NCI-H526 treated with DMSO at 0.1 percent for 48 hours (cell line): ENCODE data around the gene RND1.

Source experiments
- DNase-seq: peaks from one replicate; lab custom pipeline; 2025; lab: John Stamatoyannopoulos, UW

RND1 gene

DNA sequence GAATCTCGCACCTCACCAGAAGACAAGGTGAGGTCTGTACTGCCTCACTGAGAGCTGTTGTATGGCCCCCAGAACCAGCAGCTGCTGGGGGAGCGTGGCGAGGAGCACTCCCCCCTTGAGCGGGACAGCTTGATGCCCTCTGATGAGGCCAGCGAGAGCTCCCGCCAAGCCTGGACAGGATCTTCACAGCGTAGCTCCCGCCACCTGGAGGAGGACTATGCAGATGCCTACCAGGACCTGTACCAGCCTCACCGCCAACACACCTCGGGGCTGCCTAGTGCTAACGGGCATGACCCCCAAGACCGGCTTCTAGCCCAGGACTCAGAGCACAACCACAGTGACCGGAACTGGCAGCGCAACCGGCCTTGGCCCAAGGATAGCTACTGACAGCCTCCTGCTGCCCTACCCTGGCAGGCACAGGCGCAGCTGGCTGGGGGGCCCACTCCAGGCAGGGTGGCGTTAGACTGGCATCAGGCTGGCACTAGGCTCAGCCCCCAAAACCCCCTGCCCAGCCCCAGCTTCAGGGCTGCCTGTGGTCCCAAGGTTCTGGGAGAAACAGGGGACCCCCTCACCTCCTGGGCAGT lies 38.1 kb downstream of the RND1 start:
- no peak for DNase-seq

DNA sequence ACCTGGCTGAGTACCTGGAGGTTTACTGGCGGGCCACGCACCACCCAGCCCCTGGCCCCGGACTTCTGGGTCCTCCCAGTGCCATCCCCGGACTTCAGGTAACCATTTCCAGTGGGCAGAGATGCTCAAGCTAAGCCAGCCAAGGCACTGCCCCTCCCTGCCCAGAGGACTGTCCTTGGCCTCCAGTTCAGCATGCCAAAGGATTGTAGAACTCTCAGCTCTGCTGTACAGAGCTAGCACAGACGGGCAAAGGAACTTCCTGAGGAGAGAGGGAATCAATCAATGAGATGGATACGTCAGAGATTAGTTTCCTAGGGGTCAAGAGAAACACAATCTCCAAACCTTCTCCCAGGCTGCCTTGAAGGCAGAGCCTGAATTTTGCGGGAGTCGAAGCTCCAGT lies 38.6 kb downstream of the RND1 start:
- DNase-seq = no peak

DNA sequence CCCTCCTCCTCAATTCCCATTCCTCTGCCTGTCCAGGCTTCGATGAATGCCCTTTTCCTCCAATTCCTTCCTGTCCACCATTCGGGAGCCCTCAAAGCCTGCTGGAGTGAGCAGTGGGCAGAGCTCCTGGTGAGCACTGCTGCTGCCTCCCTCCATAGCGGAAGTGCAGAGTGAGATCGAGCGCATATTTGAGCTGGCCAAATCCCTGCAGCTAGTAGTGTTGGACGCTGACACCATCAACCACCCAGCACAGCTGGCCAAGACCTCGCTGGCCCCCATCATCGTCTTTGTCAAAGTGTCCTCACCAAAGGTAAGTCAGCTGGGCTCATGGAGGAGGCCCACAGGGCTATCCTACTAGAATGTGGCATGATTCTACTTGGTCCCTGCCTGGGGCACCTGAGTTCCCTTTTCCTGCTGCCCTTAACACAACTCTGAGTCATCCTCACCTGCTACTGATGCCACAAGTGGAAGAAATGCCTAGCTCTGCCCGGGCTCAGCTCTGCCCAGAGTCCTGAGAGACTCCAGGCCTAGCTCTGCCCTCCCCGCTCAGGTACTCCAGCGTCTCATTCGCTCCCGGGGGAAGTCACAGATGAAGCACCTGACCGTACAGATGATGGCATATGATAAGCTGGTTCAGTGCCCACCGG lies 39.3 kb downstream of the RND1 start:
- DNase-seq = no peak

DNA sequence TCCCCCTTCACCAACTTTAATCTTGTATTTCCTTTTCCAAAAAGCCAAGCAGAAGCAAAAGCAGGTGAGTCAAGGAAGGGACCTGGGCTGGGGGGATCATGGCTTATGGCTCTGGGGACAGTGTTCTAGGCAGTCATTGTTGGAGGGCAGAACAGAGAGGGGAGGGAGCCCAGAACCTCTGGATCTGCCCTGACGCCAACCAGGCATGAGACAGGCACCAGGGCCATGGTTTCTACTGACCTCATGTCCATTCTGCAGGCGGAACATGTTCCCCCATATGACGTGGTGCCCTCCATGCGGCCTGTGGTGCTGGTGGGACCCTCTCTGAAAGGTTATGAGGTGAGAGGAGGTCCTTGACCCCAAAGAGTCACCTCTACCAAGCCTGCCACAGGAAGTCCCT lies 40.8 kb downstream of the RND1 start:
- no peak for DNase-seq

DNA sequence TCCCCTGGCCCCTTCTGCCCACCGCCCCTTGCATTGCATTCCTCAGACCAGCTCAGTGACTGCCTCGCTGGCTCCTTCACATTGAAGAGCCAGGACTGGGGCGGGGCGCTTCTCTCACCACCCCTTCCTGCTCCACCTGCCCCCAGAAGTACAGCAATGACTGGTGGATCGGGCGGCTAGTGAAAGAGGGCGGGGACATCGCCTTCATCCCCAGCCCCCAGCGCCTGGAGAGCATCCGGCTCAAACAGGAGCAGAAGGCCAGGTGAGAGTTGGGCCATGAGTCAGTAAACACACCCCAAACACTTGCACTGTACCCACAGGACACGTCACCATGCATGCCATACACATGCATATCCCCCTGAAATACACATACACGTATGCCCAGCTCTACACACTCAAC lies 41.6 kb downstream of the RND1 start:
- no peak for DNase-seq

DNA sequence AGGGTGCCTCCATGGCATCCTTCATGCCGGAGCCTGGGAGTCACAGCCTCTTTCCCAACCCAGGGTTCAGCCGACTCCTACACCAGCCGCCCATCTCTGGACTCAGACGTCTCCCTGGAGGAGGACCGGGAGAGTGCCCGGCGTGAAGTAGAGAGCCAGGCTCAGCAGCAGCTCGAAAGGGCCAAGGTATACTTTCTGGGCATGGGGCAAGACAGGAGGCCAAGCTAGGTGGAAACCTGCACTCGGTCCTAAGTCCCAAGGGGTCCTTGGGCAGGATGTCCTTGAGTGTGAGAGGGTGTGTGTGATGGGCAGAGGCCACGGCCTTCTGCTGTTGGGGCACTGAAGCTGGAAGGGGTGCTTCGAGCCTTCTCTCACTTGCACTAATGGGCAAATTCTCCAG lies 42.4 kb downstream of the RND1 start:
- no peak for DNase-seq

DNA sequence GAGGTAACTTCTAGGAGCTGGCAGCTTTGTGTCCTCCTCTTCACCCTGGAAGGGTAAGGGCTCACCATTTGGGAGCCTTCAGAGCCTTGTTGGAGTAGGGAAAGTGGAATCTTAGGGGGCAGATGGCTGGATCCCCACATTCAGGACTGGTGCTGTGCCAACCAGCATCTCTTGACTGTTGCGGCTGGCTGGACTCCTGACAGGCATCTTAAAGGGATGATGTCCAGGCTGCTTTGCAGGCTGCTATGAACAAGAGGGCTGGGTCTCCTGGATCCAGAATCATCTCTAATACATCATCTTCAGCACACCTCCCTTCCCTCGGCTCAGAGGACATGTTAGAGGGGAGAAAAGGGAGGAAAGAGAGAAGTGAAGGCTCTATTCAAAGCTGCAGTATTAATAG lies 43.0 kb downstream of the RND1 start:
- no peak for DNase-seq

DNA sequence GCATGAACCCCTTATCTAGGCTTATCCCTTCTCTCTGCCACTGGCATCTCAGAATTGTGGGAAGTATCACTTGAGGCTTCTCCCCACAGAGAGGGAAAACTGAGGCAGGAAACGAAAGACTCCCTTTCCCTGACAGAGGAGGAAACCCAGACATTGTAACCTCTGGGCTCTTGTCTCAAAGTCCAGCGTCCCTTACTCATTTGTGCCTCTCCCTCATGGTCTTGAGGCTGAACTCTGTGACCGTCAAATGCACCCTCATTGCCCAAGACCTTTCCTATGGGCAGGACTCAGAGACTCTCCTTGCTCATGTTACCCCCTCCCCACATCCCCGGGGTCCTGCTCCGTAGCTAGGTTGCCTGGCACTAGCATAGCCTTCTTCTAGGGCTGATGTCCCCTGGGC lies 43.5 kb downstream of the RND1 start:
- DNase-seq = no peak

DNA sequence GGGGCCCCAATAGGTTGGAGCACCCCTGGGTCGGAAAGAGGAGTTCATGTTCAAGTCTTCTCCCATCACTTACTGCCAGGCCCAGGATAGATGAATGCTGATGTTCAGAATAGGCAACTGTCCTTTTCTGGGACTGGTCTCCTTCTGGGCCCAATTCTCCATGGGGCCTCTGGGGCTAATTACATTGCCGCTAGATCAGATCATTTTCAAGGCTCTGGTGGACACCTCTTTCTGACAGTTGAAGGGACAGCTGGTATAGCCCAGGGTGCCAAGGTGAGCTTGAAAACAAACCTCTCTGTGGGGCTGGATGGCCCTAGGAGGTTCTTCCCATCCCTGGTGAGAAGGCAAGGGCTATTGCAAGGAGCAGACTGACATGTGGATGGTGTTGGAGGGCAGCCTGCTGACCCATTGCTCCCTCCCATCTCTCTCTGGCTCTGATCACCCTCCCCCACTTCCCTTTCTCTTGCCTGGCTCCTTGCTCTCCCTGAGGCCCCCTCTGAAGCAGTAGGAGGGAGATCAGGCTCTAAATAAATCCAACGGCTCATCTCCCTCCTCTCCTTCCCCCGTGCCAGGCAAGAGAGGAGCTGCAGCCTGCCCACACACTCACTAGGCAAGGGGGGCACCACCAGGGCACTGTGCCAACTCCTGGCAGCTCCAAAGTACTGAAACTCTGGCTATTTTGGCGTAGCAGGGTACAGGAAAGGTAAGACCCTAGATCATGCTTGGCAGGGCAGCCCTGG lies 45.5 kb downstream of the RND1 start:
- no peak for DNase-seq

DNA sequence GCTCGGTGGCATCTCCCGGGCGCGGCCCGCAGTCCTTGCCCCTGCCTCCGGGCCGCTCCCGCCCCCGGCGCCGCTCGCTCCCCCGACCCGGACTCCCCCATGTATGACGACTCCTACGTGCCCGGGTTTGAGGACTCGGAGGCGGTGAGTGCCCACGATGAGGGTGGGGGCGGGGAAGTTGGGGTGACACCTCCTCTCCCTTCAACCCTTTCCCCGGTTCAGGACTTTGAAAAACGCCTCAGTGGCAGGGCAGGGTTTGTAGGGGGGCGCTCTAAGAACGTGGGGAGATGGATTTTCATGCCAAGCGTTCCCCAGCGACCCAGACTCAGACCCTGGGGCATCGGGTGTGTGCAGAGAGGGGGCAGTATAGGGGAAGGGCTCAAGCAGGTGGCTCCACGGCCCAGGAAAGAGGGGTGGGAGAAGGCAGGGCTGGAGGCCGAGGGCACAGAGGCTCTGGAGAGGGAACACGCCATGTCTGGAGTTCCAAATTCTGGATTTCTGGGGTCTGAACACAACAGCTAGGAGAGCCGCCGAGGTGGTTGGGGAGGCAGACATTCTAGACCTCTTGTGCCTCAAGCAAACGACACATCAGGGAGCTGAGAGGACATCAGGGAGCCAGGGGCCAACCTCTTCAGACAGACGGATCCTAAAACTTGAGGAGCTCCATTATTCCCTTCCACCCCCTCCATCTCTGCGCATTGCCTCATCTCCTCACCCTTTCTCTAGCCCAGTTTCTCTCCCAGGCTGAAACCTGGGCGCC lies 46.7 kb downstream of the RND1 start:
- DNase-seq = no peak

DNA sequence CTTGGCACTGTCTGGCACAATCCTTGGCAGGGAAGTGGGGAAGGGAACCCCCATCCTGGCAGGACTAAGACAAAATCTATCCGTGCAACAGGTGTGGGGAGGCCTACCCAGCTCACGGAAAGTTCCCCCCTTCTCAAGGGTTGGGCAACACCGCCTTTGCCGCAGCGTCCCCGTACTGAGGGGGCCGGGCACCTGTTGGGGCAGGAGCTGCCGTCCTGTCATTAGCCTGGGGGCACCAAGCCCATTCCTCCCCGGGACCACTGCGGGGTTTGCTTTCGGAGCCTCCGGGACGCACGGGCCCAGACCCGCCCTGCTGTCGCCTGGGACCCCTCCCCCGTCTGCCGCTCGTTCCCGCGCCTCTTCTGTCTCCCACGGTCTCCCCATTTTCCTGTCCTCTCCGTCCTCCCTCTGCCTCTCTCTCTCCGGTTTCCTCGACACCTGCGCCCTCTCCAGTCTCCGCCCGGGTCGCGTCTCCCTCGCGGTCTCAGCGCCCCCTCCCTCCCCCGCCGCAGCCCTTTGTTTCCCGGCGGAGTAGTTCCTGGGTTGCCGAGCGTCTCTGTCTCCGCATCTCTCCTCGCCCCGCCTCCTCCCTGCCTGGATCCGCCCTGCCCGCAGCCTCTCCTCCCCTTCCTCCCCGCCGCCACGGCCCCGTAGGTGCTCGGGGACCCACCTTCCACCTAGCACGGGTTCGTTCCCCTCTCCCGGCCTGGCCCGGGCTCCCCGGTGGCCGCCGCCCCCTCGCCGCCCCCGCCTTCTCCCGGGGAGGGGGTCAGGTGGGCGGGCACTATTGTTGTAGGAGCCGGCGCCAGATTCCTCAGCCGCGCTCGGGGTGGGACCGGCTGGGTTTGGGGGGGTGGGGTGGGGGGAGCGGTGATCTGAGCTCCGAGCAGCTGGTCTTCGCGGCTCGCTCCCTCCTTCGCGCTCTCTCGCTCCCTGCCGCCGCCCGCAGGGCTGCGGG lies 47.5 kb downstream of the RND1 start, which contains the start of gene CACNB3:
Gene CACNB3, plus strand, starts transcription at position 624 of the 958 bp plus-strand sequence. CDS start 434 bp downstream, outside the sequence.
- peak; percentile 71 for DNase-seq

DNA sequence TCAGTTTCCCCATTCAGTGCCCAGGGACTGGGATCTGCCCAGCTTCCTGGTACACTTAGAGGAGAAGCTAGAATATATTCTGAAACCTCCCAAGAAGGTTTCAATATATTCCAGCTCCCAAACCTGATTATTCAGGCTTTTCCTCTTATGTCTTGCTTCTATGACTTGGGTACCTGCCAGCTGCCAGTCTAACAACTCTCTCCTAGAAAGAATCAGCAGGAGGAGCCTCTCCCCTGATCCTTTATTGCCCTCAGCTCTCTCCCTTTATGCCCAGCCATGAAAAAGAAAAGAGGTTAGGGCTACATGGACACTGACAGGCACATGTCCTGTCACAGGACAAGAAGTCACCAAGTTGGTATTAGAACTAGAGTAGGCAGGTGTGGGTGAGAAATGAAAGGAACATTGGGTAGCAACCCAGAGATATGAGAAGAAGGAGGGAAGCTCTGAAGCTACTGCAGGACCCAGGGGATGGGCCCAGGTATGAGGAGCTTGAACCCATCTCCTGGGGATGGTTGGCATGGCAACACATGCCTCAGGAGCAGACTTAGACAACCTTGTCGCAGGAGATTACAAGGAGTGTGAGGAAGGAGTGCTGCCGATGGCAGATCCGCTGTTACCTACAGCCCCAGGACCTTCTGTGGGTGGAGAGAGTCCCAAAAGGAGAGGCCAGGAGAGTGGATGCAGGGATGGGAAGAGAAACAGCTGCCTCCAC lies 49.4 kb downstream of the RND1 start:
- no peak for DNase-seq

DNA sequence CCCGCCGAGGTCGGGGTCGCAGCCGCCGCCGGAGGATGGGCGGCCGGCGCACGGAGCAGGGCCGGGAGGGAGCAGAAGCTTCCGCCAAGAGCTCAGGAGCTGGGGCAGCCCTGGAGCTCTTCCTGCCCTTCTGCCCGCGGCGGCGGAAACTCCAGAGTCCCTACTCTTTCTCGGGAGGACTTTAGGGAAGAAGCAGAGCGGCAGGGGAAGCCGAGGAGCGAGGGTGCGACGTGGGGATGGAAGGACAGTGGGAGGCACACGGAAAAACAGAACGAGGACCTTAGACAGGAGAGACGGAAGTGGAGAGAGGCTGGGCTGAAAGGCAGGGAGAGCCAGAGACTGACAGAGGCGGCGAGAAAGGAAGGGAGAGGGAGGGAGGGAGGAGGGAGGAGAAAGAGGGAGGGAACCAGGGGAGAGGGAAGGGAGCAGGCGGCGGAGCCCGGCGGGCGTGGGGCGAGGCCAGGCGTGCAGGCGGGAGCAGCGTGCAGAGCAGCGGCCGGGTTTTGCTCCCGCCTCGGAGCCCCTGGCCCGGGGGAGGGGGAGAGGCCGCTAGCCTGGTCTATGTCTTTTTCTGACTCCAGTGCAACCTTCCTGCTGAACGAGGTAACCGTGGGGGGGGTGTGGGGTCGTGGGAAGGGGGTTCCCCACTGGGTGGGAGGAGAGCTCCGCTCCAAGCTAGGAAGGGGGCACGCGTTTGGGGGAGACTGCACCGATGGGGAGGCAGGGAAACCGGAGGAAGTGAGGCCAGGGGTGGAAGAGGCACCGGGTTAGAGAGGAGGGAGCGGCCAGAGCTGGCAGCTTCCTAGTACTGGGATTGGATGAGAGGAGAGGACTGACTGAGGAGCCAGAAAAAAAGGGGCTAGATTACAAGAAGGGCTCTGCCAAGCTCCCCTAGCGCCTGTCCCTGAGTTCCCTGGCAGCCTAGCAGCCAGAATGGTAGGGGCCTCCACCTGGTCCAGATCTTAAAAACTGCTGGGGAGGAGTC lies 50.3 kb downstream of the RND1 start:
- peak; percentile 82 for DNase-seq

DNA sequence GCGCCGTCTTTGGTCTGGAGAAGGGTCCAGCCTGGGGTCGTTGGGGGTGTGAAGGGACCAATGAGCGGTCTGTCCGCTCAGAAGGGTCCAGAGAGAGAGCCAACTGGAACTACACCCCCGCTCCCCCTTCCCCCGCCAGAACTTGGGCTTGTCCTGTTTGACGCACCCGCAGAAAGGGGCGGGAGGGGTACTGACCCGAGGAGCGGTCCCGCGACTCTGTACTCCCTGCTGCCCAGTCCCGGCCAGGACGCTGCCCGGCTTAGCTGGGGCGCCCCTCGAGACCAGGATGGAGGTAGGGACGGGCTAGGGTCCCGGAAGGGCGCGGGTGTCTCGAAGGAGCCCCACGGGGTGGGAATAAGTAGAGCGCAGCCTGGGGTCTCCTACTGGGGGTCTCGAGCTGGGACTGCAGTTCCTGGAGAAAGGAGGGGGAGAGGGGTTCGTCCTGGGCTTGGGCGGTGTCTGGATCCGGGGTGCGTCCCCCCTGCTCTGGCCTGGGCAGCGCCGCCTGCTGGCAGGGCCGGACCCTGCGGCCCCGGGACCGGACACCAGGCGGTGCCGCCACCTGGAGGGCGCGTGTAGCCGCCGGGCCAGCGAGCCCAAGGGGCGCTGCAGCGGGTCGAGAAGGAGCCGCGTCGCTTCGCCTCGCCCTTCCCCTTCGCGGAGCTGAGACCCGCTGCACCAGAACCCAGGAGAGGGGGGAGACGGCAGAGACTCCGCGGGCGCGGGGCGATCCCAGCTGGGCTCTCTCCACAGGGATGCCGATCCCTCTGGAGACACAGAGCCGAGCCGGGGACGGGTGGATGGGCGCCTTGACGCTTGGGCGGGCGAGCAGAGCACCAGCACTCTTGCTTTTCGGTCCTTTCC lies 51.2 kb downstream of the RND1 start:
- no peak for DNase-seq

DNA sequence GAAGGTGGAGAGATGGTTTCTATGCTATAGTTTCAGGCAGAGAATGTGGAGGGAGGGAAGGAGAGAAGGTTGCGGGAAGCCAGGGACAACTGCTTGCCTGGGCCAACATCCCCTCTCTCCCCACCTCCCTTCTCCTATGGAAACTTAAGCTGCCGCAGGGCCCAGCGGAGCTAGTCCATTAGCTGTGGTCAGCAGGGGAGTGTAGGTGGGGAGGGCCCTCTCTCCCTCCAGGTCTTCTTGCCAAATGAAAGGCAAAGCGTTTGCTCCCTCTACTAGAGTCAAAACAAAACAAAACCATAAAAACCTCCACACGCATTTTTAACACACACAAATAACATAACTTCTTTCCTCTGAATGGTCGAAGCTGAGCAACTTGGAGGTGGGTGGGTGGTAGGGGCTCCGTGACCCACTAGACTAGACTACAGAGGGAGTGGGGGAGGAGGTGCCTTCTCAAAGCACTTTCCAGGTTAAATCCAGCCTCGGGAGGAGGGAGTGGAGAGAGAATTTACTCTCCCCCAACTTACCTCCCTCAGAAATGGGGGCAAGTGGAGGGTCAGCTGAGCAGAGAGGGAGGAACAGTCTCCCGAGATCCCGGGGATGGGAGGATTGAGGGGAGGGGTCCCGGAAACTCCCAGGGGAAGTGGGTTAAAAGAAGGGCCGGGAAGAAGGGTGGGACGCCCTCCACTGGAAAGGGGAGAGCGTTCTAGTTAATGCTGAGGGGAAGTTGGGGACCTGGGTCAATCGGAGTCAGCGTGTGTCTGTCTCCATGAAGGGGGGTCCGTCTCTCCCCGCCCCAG lies 52.0 kb downstream of the RND1 start:
- DNase-seq = no peak

DNA sequence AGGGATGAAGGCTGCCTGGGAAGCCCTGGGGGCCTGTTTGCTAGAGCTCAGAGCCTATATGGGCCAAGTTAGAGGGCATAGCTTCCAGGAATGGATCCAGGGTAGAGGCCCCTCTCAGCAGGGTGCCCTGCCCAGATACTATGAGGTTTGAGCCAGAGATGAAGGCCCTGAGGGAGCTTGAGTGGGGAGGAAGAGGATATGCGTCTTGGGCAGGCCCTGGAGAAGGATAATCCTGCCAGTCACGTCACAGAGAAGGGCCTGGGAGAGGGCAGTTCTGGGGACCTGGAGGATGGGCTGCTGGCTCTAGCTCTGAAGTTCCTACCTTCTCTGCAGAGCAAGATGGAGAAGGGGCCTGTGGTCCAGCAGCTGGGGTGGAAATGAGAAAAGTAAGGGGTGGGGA lies 53.3 kb downstream of the RND1 start:
- DNase-seq = no peak

DNA sequence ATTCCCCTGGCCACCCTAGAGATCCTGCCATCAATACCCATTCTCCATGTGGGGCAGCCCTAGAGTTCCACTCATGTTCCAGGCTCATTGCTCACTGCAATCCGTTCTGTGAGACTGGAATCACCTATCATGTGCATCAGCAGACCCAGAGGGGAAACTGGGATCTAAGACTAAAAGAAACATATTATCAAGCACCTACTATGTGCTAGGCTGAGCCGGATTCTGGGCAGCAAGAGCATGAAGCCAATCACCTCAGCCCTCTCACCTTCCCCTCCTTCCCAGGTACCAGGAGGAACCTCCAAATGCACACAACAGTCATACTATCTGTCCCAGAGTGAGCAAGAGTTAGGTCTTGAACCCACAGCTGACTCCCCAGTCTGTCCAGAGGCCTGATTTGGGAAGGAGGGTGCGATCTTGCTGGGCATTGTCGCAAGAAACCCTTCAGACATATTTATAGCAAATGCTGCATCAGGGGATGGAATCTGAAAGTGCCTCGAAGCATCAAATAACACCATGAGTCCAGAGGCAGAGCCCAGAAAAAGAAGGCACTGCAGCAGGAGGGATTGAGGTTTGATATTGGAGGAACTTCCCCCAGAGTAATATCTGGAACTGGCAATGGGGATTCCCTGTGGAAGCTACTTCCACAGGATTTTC lies 54.1 kb downstream of the RND1 start:
- no peak for DNase-seq
